Transverse colon (tissue), 4 donors: ENCODE results near the gene MEGF8.

ENCODE experiments used
- CTCF ChIP-seq, 5 experiments: fragments of 200-600 bp in 3 of 5; fragments of 450-650 bp in 2 of 5; sonication (generic) in 3 of 5; IDR thresholded peaks; 1 replicate in 2 of 5; 2 replicates in 3 of 5; pipeline ENCODE4 v1.5.1; 2016 to 2017; ENCODE audit warnings: antibody characterized with exemption in 5 of 5, inconsistent platforms in 3 of 5, mild to moderate bottlenecking in 2 of 5, moderate library complexity in 1 of 5
- EP300 ChIP-seq: sonication (generic); formaldehyde crosslinking; IDR thresholded peaks from one replicate; pipeline ENCODE4 v1.6.1; 2017; ENCODE audit warnings: antibody characterized with exemption, low read depth
- POLR2A ChIP-seq: fragments of 450-650 bp; IDR thresholded peaks from one replicate; pipeline ENCODE4 v1.6.1; 2016; ENCODE audit warnings: antibody characterized with exemption, mild to moderate bottlenecking, moderate library complexity
- POLR2AphosphoS5 ChIP-seq, 3 donors: sonication (generic); formaldehyde crosslinking; IDR thresholded peaks; one replicate each; pipeline ENCODE4 v1.6.1; 2016; ENCODE audit warnings: antibody characterized with exemption in 3 of 3

DNA sequence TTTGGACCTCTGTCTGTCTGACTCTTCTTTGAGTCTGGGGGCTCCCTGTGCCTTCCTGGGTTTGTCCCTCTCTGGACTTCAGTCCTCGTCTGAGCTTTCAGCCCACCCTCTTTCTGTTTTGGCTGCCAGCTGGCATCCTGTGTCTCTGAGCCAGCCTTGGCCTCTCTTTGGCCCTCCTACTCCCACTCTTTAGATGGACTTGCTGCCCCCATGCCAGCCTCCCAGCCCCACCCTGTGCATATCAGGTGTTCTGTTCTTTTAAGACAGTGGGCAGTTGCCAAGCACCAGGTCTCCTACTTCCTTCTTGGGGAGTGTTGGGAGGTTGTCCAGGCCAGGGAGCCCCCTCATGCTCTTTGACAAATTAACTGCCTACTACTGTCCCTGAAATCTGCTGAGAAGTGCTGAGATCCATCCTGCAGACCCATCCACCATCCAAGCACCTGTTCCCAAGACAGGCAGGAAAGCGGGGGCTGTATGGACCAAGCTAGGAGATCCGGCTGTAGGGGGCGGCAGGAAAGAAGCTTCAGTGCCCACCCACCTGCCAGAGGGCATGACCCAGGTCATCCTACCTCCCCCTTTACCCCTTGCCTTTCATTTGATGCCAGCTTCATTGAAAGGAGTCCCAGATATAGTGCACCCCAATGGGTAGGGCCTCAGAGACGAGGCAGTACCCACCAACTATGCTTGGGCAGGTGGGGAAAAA lies 46.8 kb upstream of the MEGF8 start:
- TF ChIP-seq CTCF (IDR thresholded peaks at IDR 0.05) (no peak), POLR2A (no peak), POLR2AphosphoS5 (IDR thresholded peaks at IDR 0.05) (no peak), EP300 (no peak)
